T-helper 2 cell treated with Interferon-gamma antibody and Interleukin-4, amounts not matched to agents 100 ng/mL and 5 ng/mL, for 36 hours (primary cell): ENCODE data around the gene CMIP. TPM values are rescaled to one million over a fixed set of nuclear protein-coding genes. Genes with fewer than 3 reads are reported as not detected.

Source experiments
- intact Hi-C: fragments of 100-400 bp; cut with micrococcal nuclease; formaldehyde crosslinking; loops from one replicate; pipeline ENCODE4 v1.15.1; 2023
- total RNA-seq: library from RNA; stranded (reverse); gene quantifications from 2 replicates; pipeline ENCODE4 v1.2.3, GENCODE V29; 2022

The CMIP gene
- total RNA-seq, 1 donor from 2014 or later, result 64.3 TPM

DNA sequence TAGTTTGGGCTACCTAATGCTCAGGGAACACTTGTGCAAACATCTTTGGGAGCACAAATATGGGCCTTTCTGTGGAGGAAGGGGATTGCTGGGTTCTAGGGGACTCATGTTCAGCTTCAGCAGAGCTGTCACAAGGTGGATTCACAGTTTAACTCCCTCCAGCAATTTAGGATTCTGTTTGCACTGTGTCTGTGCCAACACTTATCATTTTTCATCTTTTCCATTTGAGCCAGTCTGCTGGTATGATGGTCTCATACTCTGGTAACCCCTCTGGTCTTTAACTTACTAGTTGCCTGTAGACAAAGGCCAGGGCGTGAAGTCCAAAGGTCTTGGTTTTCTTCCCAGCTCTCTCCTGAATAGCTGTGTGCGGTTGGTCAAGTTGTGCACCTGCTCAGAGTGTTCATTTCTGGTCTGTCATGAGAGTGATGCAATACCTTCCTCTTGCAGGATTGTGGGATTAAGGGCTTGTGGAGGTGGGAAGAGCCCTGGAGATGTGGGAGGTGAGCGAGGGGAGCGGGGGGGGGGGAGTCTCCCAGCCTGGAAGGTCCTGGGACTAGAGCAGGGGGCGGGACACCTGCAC lies 152.6 kb downstream of the CMIP start:
- intact Hi-C loops, result no loop called here

GRCh38 chr16:81598083-81598482 lies 153.5 kb downstream of the CMIP start:
- intact Hi-C loops, result no loop called here

DNA sequence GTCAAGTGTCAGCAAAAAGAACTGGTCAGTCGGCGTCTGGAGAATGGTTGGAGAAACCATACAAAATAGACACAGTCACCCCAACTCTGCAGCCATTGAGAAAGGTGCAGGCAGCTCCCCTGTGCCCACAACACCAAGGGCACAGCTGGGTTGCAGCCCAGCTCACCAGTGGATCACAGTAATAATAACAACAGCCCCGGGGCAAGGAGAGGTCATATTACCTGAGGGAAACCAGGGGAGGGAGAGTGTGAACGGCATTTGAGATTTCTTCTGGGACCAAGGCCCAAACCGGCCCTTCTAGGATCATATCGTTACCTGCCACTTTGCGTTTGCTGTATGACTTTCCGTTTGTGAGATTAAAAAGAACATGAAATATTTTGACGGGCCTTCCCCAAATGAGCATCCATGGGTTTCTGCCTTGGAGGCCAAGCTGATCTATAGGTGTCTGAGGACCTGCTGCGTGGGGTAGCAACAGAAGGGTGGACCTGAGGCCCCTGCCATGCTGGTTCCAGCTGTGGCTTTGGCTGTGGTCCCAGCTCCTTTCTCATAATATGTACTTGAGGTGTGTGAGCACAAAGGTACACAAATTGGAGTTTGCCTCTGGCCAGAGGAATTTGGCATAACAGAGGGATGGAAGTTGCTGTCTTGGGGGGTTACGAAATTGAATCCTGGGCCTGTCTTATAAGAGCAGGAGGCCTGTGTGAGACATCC lies 154.6 kb downstream of the CMIP start:
- intact Hi-C loops, result no loop called here

GRCh38 chr16:81600275-81600674 lies 155.7 kb downstream of the CMIP start:
- intact Hi-C loops, result no loop called here

GRCh38 chr16:81601008-81601428 lies 156.4 kb downstream of the CMIP start:
- intact Hi-C loops, result no loop called here

DNA sequence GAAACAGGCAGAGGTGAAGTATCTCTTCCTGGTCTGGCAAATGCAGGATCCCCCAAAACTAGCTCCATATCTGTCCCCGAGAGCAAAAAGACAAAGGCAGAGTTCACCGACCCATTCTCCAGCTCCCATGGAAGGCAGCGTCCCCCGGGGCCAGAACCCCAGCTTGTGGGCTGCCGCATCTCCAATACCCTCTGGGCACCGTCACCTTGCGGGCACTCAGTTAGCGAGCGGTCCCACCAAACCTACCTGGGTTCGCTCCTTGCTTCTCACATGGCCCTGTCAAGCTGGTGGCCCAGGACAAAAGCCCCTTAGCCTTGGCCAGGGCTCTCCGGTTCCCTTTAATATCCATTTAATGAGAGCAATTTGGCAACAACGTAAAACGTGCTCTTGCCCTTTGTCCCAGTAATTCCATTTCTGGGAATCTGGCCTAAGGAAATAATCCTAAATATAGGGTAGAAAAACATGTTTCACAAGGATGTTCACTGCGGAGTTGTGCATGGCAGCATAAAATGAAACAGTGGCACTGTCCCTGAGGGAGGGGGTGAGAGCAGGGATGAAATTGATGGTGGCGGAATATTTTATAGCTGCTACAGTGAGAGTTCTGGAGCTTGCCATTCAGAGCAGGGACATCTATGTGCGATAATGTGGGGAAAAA lies 157.1 kb downstream of the CMIP start:
- intact Hi-C loops, result no loop called here

- intact Hi-C loops, result no loop called here
Observed at GRCh38 chr16:81602256-81602776, 157.7 kb downstream of the CMIP start.

DNA sequence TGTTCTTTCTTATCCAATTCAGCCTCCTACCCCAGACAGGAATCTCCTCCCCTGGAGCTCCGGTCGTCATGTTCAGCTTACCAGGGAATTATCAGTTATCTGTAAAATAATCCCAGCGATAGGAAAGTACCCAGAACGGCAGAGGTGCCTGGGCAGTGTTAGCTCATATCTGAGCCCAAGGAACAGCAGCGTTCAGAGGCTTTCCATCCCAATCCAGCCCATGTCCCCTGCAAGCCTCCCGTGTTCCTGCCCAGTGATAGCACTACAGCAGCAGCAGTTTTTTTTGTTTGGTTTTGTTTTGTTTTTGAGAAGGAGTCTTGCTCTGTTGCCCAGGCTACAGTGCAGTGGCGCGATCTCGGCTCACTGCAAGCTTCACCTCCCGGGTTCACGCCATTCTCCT lies 158.2 kb downstream of the CMIP start:
- intact Hi-C loops, result no loop called here

DNA sequence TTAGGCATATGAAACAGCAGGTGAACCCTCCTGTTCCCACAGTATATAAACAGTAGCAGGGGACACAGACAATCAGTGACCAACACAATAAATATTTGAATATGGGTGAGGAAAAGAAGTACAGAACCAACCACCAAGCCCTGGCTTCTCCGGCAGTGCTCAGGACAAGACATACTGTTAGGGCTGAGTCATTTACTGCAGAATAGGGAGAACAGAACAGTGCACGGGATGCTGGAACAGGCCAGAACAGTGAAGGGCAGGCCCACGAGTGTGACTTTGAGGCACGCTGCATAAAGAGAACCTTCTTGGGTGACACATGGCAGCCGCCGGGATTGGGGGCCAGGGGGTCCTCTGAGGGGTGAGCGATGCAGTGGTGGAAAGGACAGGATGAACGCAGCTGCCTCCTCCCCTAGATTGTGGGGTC lies 160.4 kb downstream of the CMIP start:
- intact Hi-C loops, result no loop called here

GRCh38 chr16:81606039-81606438 lies 161.4 kb downstream of the CMIP start:
- intact Hi-C loops, result no loop called here

- intact Hi-C loops, result no loop called here
Observed at GRCh38 chr16:81607006-81607405, 162.4 kb downstream of the CMIP start.

DNA sequence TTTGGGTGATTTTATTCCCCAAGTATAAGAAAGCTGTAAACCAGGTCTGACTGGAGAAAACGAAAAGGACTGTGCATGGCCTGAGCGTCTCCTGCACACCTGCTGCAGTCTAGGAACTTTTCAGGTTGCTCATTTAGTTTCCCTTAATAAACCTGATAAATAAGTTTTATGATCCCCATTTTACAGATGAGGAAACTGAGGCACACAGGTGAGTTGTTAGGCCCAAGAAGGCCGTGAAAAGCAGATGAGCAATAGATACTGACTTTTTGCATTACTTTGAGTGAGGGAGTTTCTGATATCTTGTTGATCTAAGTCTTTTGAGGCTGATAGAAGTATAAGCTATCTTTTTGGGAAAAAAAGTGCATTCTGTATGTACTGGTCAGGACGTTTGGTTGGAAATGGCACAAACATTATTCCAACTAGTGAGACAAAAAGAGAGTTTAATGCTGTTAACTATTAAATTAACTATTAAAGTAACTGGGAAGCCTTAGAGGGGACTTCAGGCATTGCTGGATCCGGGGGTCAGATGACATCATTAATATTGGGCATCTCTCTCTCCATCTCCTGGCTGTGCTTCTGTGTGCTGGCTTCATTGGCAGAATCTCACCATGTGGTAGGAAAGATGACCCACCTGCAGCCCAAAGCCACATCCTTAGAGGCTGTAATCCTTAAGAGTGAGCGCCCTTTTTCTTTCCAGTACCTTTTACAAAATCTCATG lies 163.4 kb downstream of the CMIP start:
- intact Hi-C loops, result no loop called here

DNA sequence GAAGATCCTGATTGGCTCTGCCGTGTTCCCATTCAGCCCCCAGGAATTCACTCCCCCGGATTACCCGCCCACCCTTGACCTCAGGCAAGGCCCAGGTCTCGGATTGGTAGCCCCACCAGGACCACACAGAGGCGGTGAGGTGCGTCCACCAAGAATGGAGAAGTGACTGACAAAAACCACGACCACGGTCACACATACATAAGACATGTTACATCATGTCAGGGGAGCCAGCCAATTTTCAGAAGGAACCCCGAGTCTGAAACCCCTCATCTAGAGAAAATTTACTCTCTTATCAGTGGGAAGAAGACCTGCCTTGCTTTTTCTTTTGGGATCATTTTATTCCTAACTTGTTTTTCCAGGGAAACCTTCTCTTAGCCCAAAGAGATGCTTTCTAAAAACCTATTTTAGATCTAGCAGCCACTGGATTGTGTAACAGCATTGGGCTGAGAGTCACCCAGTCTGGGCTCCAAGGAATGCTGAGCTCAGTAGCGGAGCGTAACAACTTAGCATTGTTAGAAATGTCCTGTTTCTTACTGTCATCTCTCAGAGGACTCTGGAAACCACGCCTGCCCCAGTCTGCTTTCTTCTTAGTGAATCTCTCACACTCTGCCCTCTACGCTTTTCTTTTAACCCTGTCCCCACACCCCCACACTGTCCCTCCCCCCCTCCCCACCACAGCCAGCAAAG lies 164.1 kb downstream of the CMIP start:
- intact Hi-C loops, result no loop called here

- intact Hi-C loops, result no loop called here
Observed at GRCh38 chr16:81609323-81609892, 164.8 kb downstream of the CMIP start.

DNA sequence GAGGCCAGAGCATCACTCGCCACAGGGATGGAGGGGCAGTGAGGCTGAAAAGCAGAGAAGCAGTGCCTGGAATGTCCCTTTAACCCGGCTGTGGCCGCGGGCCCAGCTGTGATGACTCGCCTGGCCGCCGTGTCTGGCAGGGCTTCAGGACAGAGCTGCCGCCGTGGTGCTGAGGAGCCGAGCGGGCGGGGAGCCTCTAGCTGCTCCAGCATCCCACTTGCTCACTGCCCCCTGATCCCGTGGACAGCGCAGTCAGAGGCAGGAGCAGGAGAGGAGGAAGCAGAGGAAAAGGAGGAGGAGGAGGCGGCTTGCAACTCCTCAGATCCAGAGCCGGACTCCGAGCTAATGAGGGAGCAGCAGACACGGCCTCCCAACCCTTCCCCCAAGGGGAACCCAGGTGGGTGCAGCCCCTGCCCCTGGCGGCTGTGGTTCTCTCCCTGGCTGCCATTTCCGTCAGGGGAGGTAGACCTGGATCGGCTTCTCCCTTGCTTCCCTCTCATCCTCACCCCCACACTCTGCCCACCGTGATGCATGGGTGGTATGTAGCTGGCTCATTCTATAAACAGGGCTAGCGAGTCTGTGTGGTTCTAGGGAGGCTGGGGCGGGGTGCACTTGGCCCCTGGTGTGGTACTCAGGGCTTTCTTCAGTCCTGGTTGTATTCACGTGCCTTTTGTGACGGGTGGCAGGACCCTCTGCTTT lies 165.7 kb downstream of the CMIP start:
- intact Hi-C loops, result loop anchor here (10.0 kb wide), 1 partner anchor 85 kb away; no protein-coding TSS in a partner anchor

DNA sequence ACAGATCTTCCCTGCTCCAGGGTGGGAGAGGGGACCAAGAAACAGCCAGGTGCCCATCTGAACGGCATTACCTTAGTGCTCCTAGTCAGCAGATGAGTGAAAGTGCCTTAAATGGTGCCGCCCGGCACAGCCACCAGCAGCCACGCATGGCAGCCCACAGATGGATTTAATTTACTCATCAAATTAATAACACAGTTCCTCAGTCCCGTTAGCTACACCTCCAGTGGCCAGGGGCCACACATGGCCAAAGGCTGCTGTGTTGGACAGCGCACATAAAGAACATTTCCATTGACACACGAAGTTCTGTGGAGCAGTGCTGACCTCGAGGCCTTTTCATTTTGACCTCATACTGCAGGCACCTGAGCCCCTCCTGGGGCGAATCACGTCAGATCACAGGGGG lies 166.3 kb downstream of the CMIP start:
- intact Hi-C loops, result loop anchor here (10.0 kb wide), 1 partner anchor 86 kb away; no protein-coding TSS in a partner anchor

DNA sequence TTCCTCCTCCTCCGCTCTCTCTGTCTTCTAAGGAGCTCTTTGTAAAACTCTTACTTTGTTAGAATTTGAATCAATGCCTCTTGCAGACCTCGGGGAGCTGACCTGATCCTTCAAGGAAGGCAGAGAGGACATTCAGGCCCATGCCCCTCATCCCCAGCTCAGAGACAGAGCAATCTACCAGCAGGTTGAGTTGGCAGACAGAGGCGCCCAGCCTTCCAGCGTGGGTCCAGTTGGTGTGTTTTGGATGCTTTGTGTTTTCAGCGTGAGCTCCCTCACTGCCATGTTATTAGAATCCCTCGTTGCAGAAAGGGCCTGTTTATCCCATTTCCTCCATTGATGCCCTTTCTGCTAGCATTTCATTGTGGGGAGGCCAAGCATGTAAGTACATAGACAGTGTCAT lies 167.1 kb downstream of the CMIP start:
- intact Hi-C loops, result loop anchor here (10.0 kb wide), 1 partner anchor 87 kb away; no protein-coding TSS in a partner anchor

DNA sequence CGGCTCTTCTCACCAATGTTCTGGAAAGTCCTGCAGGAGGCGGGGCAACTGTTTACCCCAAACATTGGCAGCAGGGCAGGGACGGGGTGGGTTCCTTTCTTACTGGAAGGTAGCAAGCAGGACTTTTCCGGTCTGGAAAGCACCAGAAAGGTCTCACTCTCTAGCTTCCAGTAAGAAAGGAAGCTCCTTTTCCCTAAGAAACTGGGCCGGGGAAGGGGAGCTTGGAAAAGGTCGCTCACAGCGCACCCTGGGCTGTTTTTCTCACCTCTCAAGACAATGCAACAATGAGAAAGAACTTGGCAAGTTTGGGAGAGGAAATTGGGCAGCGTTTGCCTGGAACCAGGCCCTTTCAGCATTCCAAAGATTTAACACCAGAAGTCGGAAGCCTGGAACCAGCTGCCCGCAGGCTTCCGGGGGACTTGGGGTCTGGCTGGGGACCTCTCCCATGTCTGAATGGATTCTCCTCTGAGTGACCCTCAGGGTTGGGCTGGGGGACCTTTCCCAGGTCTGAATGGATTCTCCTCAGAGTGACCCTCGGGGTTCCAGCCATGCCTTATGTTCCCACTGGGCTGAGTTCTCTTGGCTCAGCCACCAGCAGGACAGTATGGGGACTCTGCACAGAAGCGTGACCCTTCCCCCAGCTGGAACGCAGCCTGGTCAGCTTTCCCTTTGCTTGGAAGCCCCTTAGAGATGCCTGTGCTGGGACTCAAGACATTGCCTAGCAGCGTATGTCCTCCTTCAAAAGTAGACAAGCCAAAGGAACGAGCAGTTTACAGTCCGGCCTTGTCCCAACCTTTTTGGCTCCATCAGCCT lies 167.9 kb downstream of the CMIP start:
- intact Hi-C loops, result loop anchor here (10.0 kb wide), 1 partner anchor 88 kb away; no protein-coding TSS in a partner anchor

GRCh38 chr16:81614171-81614570 lies 169.6 kb downstream of the CMIP start:
- intact Hi-C loops, result loop anchor here (10.0 kb wide), 1 partner anchor 89 kb away; no protein-coding TSS in a partner anchor
